HL-60/S4 treated with retinoic acid at 250 ng/mL for 4 days and 3 days (cell line): ENCODE measurements around the gene HABP4.

Experiments
- in situ Hi-C: fragments of 300-500 bp; cut with MboI; formaldehyde crosslinking; loops from 2 replicates; pipeline ENCODE4 v1.7.0; 2022; ENCODE audit warnings: low sequenced_read_pairs

The HABP4 gene, protein sequence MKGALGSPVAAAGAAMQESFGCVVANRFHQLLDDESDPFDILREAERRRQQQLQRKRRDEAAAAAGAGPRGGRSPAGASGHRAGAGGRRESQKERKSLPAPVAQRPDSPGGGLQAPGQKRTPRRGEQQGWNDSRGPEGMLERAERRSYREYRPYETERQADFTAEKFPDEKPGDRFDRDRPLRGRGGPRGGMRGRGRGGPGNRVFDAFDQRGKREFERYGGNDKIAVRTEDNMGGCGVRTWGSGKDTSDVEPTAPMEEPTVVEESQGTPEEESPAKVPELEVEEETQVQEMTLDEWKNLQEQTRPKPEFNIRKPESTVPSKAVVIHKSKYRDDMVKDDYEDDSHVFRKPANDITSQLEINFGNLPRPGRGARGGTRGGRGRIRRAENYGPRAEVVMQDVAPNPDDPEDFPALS

DNA sequence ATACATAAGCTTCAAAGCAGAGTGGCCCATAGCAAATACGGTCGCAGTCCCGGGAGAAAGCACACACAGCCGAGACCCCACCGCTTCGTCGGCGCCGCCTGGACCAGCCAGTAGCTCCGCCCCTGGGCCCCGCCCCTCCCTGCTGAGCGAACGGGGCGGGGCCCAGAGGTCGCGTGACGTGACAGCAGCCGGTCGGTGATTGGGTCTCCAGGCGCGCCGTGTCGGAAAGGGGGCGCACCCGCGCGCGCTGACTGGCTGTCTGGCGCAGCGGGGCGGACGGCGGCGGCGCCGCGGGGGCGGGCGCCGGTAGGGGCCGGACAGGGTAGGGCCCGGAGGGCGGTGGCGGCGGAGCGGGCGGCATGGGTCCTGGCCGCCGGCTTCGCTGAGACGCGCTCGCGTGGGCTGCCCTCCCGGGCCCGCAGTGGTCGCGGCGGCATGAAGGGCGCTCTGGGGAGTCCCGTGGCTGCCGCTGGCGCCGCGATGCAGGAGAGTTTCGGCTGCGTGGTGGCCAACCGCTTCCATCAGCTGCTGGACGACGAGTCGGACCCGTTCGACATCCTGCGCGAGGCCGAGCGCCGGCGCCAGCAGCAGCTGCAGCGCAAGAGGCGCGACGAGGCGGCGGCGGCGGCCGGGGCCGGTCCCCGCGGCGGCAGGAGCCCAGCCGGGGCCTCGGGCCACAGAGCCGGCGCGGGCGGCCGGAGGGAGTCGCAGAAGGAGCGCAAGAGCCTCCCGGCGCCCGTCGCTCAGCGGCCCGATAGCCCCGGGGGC lies at the start of gene HABP4:
Gene HABP4 (plus strand): TSS at position 325 of the 768 bp plus-strand sequence. CDS start 111 bp downstream, at position 436.
- in situ Hi-C loops = loop anchor here (10.0 kb wide), 1 partner anchor 195 kb away; no protein-coding TSS in a partner anchor

DNA sequence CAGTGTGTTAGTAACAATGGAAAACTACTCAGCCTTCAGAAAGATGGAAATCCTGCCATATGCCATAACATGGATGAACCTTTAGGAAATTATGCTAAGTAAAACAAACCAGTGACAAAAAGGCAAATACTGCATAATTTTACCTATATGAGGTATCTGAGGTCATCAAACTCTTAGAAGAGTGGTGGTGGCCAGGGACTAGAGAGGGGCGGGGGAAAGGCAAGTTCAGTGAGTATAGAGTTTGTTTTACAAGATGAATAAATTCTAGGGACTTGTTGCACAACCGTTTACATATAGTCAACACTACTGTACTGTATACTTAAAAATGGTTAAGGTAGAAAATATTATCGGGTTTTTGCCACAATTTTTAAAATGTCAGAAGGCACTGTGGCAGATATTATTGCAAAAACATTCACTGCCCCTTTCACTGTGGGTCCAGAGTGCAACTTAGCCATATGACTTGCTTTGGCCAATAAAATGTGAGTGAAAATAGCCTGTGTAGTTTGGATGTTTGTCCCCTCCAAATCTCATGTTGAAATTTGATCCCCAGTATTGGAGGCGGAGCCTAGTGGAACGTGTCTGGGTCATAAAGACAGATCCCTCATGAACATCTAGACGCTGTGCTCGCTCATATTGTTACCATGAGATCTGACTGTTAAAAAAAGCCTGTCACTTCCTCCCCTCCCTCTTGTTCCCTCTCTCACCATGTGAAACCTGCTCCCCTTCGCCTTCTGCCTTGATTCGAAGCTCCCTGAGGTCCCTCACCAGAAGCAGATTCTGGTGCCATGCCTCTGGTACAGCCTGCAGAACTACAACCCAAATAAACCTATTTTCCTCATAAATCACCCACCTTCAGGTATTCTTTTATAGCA lies 41.3 kb upstream of the HABP4 start:
- in situ Hi-C loops = no loop called here

DNA sequence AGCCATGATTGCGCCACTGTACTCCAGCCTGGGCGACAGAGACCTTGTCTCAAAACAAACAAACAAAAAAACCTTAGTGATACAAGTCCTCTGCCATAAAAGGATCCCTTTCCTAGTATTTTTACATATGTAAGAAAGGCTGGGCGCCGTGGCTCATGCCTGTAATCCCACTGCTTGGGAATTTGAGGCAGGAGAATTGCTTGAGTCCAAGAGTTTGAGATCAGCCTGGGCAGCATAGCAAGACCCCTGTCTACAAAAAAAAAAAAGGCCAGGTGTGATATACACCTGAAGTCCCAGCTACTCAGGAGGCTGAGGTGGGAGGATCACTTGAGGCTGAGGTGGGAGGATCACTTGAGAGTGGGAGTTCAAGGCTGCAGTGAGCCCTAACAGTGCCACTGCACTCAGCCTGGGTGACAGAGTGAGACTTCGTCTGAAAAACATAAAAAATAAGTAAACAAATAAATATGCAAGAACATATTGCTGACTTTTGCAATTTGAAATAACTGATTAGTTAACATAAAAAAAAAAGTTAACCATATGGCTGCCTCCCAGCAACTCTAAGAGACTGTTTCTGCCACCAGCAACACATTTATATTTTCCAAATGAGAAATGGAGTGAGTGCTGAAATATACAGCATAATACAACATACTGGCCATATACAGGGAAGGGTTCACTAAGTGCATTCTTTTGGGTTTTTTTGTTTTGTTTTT lies 38.7 kb upstream of the HABP4 start:
- in situ Hi-C loops = no loop called here

DNA sequence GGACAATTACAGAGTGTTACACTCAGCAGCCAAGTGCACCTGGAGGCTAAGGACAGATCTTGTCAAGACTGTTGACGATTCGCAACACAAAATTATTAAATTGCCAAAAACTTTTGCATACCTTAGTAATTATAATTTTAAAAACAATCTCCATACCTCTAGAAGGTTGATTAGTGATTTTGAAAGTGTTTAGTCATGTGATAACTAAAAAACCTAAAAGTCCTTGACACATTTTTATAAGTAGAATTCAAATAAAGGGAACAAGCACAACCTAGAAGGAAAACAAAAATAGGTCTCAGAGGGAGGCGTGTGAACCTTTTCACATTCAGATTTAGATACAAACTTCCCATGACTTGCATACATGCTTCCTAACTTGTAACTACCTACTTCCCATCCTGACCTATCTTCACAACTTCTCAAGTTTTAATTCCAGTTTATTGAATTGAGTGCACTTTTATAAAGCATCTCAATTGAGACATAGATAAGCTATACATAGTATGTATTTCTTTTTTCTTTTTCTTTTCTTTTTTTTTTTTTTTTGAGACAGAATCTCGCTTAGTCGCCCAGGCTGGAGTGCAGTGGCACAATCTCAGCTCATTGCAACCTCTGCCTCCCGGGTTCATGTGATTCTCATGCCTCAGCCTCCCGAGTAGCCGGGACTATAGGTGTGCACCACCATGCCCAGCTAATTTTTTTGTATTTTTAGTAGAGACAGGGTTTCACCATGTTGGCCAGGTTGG lies 37.6 kb upstream of the HABP4 start:
- in situ Hi-C loops = no loop called here

DNA sequence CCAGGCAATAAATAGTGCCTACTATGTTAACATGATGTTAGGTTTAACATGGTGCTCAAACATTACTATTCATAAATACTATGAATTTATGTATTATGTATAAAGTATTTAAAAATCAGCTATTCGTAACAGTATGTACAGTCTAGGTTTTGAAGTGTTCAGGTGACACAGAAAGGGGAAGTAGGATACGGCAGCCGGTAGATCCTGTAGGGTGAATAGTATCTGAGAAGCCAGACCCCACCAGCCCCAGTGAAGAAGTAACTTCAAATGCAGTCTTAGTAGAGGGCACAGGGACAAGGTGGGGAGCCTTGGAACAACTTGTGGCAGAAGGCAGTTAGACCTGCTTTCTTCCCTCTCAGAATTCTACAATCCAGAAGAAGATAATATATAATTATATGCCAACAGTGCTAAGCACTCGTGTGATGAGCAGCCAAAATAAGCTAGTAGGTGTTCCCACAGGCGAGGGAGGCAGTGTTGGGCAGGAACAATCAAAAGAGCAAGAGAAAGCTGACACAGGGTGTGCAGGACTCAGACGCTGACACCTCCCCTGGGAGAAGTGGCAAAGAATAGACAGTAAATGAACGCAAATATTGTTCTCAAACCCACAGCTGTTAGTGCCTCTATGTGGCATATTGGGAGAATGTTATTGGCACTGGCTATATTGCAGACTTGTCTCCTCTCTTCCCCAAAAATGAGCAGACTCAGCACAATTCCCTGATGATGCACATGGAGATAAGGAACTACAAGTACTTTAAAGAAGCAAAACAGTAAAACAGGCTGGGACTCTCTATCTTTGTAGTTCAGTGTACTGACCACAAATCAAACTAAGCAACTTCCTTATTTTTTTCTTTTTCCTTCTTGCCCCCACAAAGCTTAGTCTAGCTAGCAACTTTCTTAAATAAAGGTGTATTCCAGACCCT lies 36.4 kb upstream of the HABP4 start:
- in situ Hi-C loops = no loop called here

DNA sequence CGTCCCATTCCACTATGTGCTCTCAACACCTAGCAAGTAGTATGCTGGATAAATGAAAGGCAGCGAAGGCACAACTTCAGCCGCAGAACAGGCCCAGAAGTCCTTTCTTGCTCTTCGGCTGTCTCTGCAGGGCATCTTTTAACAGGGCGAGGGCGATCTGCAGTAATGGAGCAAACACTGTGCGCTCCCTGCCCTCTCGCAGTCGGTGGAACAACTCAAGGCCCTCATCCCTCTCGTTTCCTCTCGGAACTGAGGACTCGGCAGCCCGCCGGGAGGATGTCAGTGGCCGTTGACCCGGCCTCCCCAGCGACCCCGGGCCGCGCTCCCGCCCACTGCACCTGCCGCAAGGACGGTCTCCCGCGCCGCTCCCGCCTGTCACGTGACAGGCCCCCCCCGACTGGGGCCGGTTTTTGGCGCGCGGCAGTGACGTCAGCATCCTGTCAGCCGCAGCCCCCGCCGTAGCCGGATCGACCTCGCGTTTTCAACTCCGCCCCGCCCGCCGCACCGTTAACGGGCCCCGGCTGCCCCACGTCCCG lies 32.9 kb upstream of the HABP4 start:
- in situ Hi-C loops = no loop called here

DNA sequence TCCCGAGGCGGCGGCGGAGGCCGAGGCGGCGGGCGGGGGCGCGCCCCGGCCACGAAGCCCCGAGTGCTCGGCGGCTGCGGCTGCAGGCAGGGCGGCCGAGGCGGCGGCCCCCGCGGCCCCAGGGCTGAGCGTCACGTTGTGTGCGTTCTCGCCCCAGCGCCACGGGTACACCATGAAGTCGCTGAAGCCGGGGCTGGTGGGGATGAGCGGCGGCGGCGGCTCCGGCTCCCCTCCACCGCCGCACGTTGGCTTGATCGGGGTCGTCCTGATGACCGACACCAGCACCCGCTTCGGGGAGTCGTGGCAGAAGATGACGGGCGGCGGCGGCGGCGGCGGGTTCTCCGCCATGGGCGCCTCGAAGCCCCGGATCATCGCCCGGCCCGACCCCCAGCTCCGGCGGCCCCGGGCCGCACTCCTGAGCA lies 32.3 kb upstream of the HABP4 start:
- in situ Hi-C loops = no loop called here

DNA sequence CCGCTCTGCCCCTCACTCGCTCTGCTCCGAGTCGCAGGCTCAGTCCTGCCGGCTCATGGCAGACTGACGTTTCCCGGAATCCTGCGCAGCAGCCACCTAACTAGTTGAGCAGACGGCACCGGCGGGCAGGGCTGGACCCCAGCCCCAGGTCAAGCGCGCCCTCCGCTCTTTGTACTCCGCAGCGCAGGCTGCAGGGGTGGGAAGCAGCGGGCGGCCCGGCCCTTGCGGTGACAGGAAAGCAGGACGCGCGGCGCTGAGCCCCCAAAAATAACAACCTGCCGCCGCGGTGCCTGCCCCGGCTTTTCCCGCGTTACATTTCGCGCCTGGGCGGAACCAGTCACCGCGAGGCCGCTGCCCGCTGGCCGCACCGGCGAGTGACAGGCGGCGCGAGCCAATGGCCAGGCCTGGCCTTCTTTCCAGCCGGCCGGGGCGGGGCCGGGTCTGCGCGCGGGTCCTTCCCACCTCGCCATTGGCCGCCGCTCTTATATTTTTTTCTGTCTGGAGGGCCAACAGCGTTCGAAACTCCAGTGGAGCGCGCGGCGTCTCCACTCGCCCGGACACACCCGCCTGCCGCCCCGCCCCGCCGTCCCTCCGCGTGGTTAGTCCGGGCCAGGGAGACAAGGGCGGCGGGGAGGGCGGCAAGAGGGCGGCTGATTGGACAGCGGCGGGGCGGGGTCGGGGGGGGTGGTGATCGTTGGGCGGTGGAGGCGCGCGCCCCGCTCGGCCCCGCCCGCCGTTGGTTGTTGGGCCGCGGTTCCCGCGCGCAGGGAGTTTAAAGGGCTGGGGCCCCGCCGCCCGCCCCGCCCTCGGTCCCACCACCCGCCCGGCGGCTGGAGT lies 31.7 kb upstream of the HABP4 start, which contains the start of gene ZNF367:
Gene ZNF367 (minus strand): TSS at position 288 of the 837 bp plus-strand sequence. CDS start 338 bp downstream, outside the sequence.
- in situ Hi-C loops = no loop called here

DNA sequence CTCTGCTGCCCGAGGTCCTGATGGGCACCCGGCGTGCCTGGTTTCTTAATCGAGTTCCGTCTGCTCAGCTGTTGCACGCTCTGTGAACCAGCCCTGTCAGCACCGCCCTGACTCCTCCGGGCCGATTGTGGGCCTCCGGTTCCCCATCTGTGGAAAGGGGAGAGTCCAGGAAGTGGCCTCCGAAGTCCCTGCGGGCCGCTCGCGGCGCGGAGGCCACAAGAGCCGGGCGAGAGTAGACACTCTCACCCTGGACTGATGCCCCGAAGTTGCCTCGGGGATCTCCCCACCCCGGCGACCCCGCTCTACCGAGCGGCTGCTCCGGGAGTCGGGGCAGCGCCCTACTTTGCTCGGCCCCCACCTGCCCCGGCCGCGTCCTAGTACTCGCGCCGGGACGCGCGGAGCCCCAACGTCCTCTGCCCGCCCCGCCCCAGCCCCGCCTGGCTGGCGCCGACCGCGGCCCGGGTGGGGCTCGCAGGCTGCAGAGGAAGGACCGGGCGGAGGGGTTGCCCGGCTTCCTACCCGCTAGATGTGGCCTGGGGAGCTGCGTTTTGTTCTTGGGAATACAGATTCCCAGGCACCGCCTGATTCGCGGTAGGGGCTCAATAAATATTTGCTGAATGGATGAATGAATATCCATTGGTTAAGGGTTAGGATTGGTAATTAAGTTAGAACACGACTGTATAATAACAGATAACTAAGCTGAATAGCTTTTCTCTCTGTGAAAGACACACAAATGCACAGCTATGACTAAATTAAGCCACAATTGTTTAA lies 30.9 kb upstream of the HABP4 start:
- in situ Hi-C loops = no loop called here

DNA sequence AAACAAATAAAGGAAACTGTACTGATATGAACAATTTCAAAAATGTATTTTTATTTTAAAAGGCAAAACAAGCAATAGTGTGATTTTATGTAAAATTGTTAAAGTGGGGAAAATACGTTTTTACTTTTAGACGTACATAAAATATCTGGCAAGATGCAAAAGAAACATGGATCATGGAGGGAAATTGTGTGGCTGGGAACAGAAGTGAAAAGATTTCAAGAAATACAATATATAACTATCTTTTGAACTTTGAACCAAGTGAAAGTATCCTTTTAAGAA lies 30.3 kb upstream of the HABP4 start:
- in situ Hi-C loops = no loop called here

DNA sequence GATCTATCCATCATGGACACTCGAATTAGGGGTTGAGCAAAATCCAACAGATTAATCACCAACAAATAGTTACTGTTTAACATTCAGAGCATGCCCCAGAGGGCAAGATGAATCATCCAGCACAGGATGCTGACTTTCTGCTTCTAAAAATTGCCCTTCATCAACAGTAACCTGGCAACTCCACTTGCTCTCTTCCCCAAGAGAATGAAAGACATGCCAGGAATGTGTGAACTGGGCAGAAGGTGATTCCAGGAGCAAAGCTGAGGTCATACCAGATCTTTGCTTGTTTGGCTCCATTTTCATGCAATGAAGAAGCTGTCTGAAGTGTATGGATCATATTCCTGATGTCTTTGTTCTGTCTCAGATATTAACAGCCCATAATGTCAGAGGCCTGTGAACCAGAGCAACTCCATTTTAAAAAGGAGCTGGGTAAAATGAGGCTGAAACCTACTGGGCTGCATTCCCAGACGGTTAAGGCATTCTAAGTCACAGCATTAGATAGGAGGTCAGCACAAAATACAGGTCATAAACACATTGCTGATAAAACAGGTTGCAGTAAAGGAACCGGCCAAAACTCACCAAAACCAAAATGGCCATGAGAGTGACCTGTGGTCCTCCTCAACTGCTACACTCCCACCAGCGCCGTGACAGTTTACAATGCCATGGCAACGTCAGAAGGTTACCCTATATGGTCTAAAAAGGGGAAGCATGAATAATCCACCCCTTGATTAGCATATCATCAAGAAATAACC lies 29.3 kb upstream of the HABP4 start:
- in situ Hi-C loops = no loop called here

DNA sequence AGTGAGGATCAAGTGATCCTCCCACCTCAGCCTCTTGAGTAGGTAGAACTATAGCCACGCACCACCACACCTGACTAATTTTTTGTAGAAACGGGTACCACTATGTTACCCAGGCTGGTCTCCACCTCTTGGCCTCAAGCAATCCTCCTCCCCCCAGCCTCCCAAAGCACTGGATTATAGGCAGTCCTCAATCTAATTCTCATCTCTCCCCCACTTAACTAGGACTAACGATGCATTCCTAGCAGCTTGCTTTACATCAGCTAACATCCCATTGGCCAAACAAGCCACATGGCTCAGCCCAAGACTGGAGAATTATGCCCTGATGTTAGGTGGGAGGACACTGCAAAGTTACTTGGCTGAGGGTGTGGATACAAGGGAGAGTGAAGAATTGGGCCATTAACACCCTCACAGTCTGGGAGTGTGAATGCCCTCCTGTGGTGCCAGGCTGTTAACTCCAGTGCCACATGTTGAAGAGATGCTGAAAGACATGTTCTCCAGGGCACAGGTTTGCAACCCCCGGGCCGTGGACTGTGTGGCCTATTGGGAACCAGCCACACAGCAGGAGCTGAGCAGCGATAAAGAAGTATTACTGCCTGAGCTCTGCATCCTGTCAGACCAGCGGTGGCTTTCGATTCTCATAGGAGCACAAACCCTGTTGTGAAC lies 26.5 kb upstream of the HABP4 start:
- in situ Hi-C loops = no loop called here

DNA sequence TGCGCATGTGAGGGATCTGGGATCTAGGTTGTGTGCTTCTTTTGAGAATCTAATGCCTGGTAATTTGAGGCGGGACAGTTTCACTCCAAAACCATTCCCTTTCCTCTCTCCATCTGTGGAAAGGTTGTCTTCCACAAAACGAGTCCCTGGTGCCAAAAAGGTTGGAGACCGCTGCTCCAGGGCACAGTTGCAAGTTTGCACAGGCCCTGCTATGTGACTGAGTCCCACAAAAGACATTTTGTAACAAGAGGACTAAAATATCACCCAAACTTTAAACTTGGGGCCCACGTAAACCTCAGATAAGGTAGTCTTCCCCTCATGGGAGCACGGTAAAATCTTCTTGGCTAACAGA lies 26.0 kb upstream of the HABP4 start:
- in situ Hi-C loops = no loop called here

DNA sequence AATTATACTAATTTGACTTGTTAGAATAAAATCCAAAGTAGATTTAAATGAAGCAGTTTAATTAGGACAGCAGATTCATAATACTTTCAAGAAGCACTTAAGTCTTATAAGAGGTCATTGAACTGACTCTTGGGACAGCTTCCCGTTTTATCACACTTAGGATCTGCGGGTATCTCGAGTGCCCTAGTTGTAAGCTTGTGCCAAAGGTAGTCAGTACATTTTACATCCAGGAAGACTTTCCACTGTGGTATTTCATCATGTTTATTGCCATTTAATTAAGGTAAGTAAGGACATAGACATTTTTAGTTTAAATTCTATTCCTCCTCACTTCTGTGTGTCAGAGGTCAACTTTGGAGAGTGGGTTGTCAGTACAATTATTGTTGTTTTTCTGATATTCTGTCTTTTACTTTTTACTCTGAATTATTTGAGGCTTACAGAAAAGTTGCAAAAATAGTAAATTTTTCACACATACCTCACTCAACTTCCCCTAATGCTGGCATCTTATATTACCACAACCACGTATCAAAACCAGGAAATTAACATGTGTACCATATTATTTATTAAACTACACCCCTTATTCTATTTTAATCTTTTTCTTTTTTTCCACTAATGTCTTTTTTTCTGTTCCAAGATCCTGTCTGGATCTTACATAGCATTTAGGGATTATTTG lies 24.3 kb upstream of the HABP4 start:
- in situ Hi-C loops = no loop called here

DNA sequence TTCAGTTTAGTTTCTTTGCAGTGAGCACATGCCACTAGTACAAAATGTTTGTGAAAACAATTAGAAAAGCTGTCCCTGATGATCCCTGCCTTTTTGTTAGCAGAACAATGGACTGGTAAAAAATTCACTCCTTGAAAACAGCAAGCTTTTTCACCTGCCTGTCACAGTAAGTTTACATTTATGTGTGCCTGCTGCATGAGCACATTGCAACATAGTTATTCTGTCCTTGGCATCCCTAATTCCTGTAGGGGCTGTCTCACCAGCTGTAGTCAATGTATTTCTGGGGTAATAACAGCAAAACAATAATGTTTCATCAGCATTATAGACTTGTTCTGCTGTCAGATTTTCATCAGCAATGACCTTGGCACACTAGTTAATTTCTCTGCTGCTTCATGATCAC lies 20.2 kb upstream of the HABP4 start:
- in situ Hi-C loops = no loop called here
